HepG2 (cell line): ENCODE data around the gene RBM19. TPM values are rescaled to one million over a fixed set of nuclear protein-coding genes. Genes with fewer than 3 reads are reported as not detected.

Experiments used
- DNMT1 ChIP-seq: sonication (generic); formaldehyde crosslinking; IDR thresholded peaks from 2 replicates; pipeline ENCODE4 v1.5.1; 2020; ENCODE audit warnings: mild to moderate bottlenecking, missing genetic modification reagents
- DPF2 ChIP-seq: sonication (generic); formaldehyde crosslinking; IDR thresholded peaks from 2 replicates; pipeline ENCODE4 v1.4.0; 2020; ENCODE audit warnings: mild to moderate bottlenecking, low read depth, missing genetic modification reagents, borderline replicate concordance
- HCFC1 ChIP-seq: fragments of 150-350 bp; IDR thresholded peaks from 2 replicates; pipeline ENCODE4 v1.6.1; 2014; ENCODE audit warnings: low read depth, low read length
- HMGXB4 ChIP-seq, 2 experiments: sonication (generic) in 1 of 2; formaldehyde crosslinking in 1 of 2; IDR thresholded peaks; 2 replicates each; pipeline versions ENCODE4 v1.4.0 to v1.6.1; 2018 to 2020; ENCODE audit warnings: missing genetic modification reagents in 2 of 2, borderline replicate concordance in 1 of 2, low read depth in 1 of 2, mild to moderate bottlenecking in 1 of 2, missing biosample characterization in 1 of 2
- KDM3A ChIP-seq: IDR thresholded peaks from 2 replicates; pipeline ENCODE4 v1.6.1; 2018; ENCODE audit warnings: low read depth, missing compliant biosample characterization
- LCORL ChIP-seq, 2 experiments: fragments of 450-650 bp in 1 of 2; sonication (generic) in 1 of 2; formaldehyde crosslinking in 1 of 2; IDR thresholded peaks; 2 replicates each; pipeline versions ENCODE4 v1.5.0 to v1.6.1; 2017 to 2020; ENCODE audit warnings: antibody characterized with exemption in 1 of 2, missing genetic modification reagents in 1 of 2
- MAF1 ChIP-seq: sonication (generic); formaldehyde crosslinking; IDR thresholded peaks from 2 replicates; pipeline ENCODE4 v1.5.0; 2020; ENCODE audit warnings: missing genetic modification reagents, borderline replicate concordance
- NFE2L1 ChIP-seq: sonication (generic); formaldehyde crosslinking; IDR thresholded peaks from 2 replicates; pipeline ENCODE4 v1.4.0; 2020; ENCODE audit warnings: missing genetic modification reagents, mild to moderate bottlenecking, borderline replicate concordance
- NFE2L2 ChIP-seq: fragments of 150-350 bp; IDR thresholded peaks from 2 replicates; pipeline ENCODE4 v1.6.1; 2014; ENCODE audit warnings: low read length
- PCBP1 ChIP-seq: fragments of 200-400 bp; formaldehyde crosslinking; IDR thresholded peaks from 2 replicates; pipeline ENCODE4 v1.6.1; 2017; ENCODE audit warnings: mild to moderate bottlenecking, low read depth, low read length, borderline replicate concordance
- TEAD2 ChIP-seq: sonication (generic); formaldehyde crosslinking; IDR thresholded peaks from 2 replicates; pipeline ENCODE4 v1.9.0; 2021; ENCODE audit warnings: missing genetic modification reagents
- ZBTB1 ChIP-seq: sonication (generic); formaldehyde crosslinking; IDR thresholded peaks from 2 replicates; pipeline ENCODE4 v1.4.0; 2020; ENCODE audit warnings: missing genetic modification reagents, borderline replicate concordance
- ZBTB38 ChIP-seq: sonication (generic); formaldehyde crosslinking; IDR thresholded peaks from 2 replicates; pipeline ENCODE4 v1.5.1; 2020; ENCODE audit warnings: mild to moderate bottlenecking, missing genetic modification reagents
- ZBTB43 ChIP-seq: sonication (generic); formaldehyde crosslinking; conservative IDR thresholded peaks from 2 replicates; pipeline ENCODE4 v1.4.0; 2020; ENCODE audit warnings: missing genetic modification reagents
- ZFP36L1 ChIP-seq: sonication (generic); formaldehyde crosslinking; IDR thresholded peaks from 2 replicates; pipeline ENCODE4 v1.8.0; 2022; ENCODE audit warnings: mild to moderate bottlenecking, missing genetic modification reagents, moderate library complexity
- ZNF431 ChIP-seq: sonication (generic); formaldehyde crosslinking; IDR thresholded peaks from 2 replicates; pipeline ENCODE4 v1.9.0; 2022; ENCODE audit warnings: missing genetic modification reagents, low read depth, mild to moderate bottlenecking, borderline replicate concordance
- ZNF460 ChIP-seq: sonication (generic); formaldehyde crosslinking; IDR thresholded peaks from 2 replicates; pipeline ENCODE4 v1.5.1; 2020; ENCODE audit warnings: missing genetic modification reagents, mild to moderate bottlenecking, borderline replicate concordance
- ZNF816 ChIP-seq: sonication (generic); formaldehyde crosslinking; IDR thresholded peaks from 2 replicates; pipeline ENCODE4 v1.8.0; 2022; ENCODE audit warnings: missing genetic modification reagents, mild to moderate bottlenecking, borderline replicate concordance
- ZNF879 ChIP-seq: sonication (generic); formaldehyde crosslinking; IDR thresholded peaks from 2 replicates; pipeline ENCODE4 v1.8.1; 2023; ENCODE audit warnings: missing genetic modification reagents
- polyA plus RNA-seq, 8 experiments: library from polyadenylated mRNA; depleted of rRNA in 3 of 8; stranded (reverse) in 7 of 8; unstranded in 1 of 8; fragments of >200 nt; fragmentation: Illumina TruSeq in 4 of 8; extraction: Trizol in 4 of 8; gene quantifications; 2 replicates each; pipeline versions ENCODE4 v1.2.1 to v1.2.3, GENCODE V29; 2011 to 2016; ENCODE audit warnings: low read depth in 4 of 8, missing spikeins in 1 of 8, mixed read lengths in 1 of 8; ENCODE audit not compliant: insufficient read depth in 1 of 8
- total RNA-seq, 5 experiments: library from RNA; depleted of rRNA; stranded (reverse); fragments of >200 nt; fragmentation: Illumina TruSeq; extraction: Trizol; gene quantifications; 2 replicates each; pipeline ENCODE4 v1.2.3, GENCODE V29; 2016; ENCODE audit warnings: low read depth in 1 of 5
- TF ChIP-seq, protein P1 (sequence below): IDR thresholded peaks from 2 replicates; pipeline ENCODE4 v1.6.1; 2012; ENCODE audit warnings: low read length, improper control_type of control experiment

RBM19 gene
- total and polyA plus RNA-seq, 2 of the 13 experiments (the other 11 are each of a cell fraction or from before 2014, with no cell fraction given): 19.3 to 32.2 TPM

GRCh38 chr12:113808095-113808951 lies 157.8 kb downstream of the RBM19 start (continued):
- TF ChIP-seq, protein P1, sequence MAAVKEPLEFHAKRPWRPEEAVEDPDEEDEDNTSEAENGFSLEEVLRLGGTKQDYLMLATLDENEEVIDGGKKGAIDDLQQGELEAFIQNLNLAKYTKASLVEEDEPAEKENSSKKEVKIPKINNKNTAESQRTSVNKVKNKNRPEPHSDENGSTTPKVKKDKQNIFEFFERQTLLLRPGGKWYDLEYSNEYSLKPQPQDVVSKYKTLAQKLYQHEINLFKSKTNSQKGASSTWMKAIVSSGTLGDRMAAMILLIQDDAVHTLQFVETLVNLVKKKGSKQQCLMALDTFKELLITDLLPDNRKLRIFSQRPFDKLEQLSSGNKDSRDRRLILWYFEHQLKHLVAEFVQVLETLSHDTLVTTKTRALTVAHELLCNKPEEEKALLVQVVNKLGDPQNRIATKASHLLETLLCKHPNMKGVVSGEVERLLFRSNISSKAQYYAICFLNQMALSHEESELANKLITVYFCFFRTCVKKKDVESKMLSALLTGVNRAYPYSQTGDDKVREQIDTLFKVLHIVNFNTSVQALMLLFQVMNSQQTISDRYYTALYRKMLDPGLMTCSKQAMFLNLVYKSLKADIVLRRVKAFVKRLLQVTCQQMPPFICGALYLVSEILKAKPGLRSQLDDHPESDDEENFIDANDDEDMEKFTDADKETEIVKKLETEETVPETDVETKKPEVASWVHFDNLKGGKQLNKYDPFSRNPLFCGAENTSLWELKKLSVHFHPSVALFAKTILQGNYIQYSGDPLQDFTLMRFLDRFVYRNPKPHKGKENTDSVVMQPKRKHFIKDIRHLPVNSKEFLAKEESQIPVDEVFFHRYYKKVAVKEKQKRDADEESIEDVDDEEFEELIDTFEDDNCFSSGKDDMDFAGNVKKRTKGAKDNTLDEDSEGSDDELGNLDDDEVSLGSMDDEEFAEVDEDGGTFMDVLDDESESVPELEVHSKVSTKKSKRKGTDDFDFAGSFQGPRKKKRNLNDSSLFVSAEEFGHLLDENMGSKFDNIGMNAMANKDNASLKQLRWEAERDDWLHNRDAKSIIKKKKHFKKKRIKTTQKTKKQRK: no peak
- TF ChIP-seq ZBTB38 (no peak), ZNF816 (CRISPR knock-in tag) (no peak), LCORL (IDR thresholded peaks at IDR 0.05) (no peak), LCORL (CRISPR knock-in tag; IDR thresholded peaks at IDR 0.05) (peak; percentile 72; the same call in 1 of the 2 replicates), HCFC1 (no peak), PCBP1 (no peak), ZNF431 (CRISPR knock-in tag) (no peak), TEAD2 (CRISPR knock-in tag) (no peak), DNMT1 (CRISPR knock-in tag) (no peak), HMGXB4 (CRISPR knock-in tag; IDR thresholded peaks at IDR 0.05; ENCODE audit: borderline replicate concordance in 1 of 2, low read depth in 1 of 2) (0 out of 4 replicates have a peak, but pooled peaks of 1 of the 2 experiments have one; percentile 7), ZNF879 (CRISPR knock-in tag) (no peak), DPF2 (no peak), ZBTB1 (CRISPR knock-in tag) (no peak), MAF1 (no peak), NFE2L1 (CRISPR knock-in tag) (0 out of 2 replicates have a peak, but pooled peaks have one; percentile 59), NFE2L2 (peak; percentile 66; the same call in 1 of the 2 replicates), KDM3A (CRISPR knock-in tag) (no peak), ZBTB43 (no peak), ZNF460 (CRISPR knock-in tag) (no peak), ZFP36L1 (CRISPR knock-in tag) (0 out of 2 replicates have a peak, but pooled peaks have one; percentile 35)
